Thoracic aorta (tissue), 2 donors: ENCODE measurements around the gene BLOC1S4. TPM values are rescaled to one million over a fixed set of nuclear protein-coding genes. Genes with fewer than 3 reads are reported as not detected.

ENCODE experiments used
- ATAC-seq: fragments of 150-250 bp; one replicate; pipeline ENCODE4 v1.8.0; 2017; ENCODE audit warnings: low read depth; ENCODE audit not compliant: insufficient number of reproducible peaks, low FRiP score
- DNase-seq: peaks from one replicate; pipeline ENCODE4 v3.0.0-alpha.2; 2020; ENCODE audit warnings: low spot score
- H3K27ac ChIP-seq, 2 donors: fragments of 200-600 bp; sonication (generic); 1 replicate in 1 of 2; 2 replicates in 1 of 2; pipeline ENCODE4 v1.5.1; 2016; ENCODE audit warnings: mild to moderate bottlenecking in 2 of 2, moderate library complexity in 2 of 2
- H3K27me3 ChIP-seq: fragments of 200-600 bp; sonication (generic); replicated peaks from 2 replicates; pipeline ENCODE4 v1.6.0; 2016; ENCODE audit warnings: mild to moderate bottlenecking; ENCODE audit not compliant: insufficient read depth
- H3K36me3 ChIP-seq: fragments of 200-600 bp; sonication (generic); one replicate; pipeline ENCODE4 v1.5.1; 2016
- H3K4me1 ChIP-seq, 2 donors: fragments of 200-600 bp; sonication (generic); 1 replicate in 1 of 2; 2 replicates in 1 of 2; pipeline versions ENCODE4 v1.5.1 to v1.6.0; 2016; ENCODE audit warnings: low read depth in 2 of 2, mild to moderate bottlenecking in 1 of 2; ENCODE audit not compliant: control insufficient read depth in 1 of 2
- H3K4me3 ChIP-seq: fragments of 200-600 bp; sonication (generic); 2 replicates; pipeline ENCODE4 v1.5.1; 2016; ENCODE audit warnings: mild to moderate bottlenecking
- H3K9me3 ChIP-seq: fragments of 200-600 bp; sonication (generic); 2 replicates; pipeline ENCODE4 v1.5.1; 2016
- CTCF ChIP-seq: fragments of 200-600 bp; sonication (generic); IDR thresholded peaks from one replicate; pipeline ENCODE4 v1.5.1; 2019; ENCODE audit warnings: antibody characterized with exemption
- total RNA-seq, 2 donors: library from RNA; depleted of rRNA; stranded (reverse); fragments of >200 nt; gene quantifications; one replicate each; pipeline versions ENCODE4 v1.1.0 to v1.2.3, GENCODE V29; 2016

The BLOC1S4 gene
- total RNA-seq, 2 donors from 2014 or later, result 18.1 to 27.4 TPM

DNA sequence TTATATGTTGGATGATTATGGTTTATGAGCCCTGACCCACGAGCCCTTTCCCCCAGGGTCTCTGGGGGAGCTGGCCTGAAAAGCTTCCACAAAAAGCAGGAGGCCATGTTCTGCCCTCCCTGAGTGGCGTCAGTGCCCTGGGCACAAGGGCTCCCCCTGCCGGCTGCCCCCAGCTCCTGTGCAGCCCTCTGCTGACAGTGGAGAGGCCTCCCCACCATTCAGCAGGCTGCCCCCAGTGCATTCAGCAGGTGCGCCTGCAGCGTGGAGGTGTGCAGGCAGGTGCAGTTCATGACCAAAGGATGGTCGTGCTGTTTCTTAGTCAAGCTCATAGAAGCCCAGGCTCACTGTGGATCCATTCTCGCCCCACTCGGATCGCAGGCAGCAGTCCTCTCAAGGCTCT is 34.8 kb upstream of the BLOC1S4 start:
- ATAC-seq, result no peak
- no peak overlapping the region for H3K4me3 ChIP-seq
- no peak for TF ChIP-seq CTCF
- H3K27me3 ChIP-seq, result no peaks in the 10 kb centered on the region
- DNase-seq, result no peak
- H3K27ac ChIP-seq, result no peak overlapping the region
- H3K36me3 ChIP-seq, result no peaks in the 10 kb centered on the region
- H3K9me3 ChIP-seq, result no peaks in the 10 kb centered on the region
- peaks cover 6 to 11% of the 10 kb centered on the region in 2 donors for H3K4me1 ChIP-seq

- DNase-seq (no peak), ATAC-seq (no peak)
- Histone ChIP-seq H3K4me3 (no peak overlapping the region), H3K36me3 (no peaks in the 10 kb centered on the region), H3K27ac (no peak overlapping the region), H3K9me3 (no peaks in the 10 kb centered on the region), H3K4me1 (no peaks in the 10 kb centered on the region), H3K27me3 (no peaks in the 10 kb centered on the region)
- no peak for TF ChIP-seq CTCF
Observed at GRCh38 chr4:6682862-6683590, 32.9 kb upstream of the BLOC1S4 start.

- no peak for DNase-seq
- H3K4me1 ChIP-seq, result no peaks in the 10 kb centered on the region
- no peaks in the 10 kb centered on the region for H3K36me3 ChIP-seq
- TF ChIP-seq CTCF, result no peak
- no peak for ATAC-seq
- no peaks in the 10 kb centered on the region for H3K9me3 ChIP-seq
- no peak overlapping the region for H3K4me3 ChIP-seq
- H3K27ac ChIP-seq, result no peak overlapping the region
- H3K27me3 ChIP-seq, result no peaks in the 10 kb centered on the region
Observed at GRCh38 chr4:6684656-6685055, 31.3 kb upstream of the BLOC1S4 start.

DNA sequence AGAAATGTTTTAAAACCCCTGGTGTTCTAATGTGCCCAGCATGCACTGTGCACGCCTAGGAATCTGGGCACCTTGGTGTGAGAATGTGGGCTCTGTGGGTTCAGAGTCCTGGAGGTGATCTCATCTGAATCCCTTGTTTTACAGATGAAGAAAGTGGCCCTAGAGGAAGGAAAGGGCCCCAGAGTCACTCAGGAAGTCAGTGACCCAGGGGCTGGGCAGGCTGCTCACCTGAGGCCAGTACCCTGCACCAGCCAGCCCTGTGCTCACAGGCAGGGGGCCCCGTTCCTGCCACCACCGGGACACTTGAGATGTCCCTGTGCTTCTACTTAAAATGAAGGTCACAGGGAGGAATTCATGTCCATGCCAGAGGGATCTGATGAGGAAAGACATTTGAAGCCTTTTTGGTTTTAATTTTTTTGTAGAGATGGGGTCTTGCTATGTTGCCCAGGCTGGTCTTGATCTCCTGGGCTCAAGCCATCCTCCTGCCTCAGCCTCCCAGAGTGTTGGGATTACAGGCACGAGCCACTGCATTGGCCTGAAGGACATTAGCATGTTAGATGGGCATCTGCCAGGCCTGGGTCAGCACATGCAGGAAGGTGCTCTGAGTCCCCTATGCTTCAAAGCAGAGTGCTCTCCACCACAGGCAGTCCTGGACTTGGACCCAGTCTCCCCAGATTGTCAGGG is 29.7 kb upstream of the BLOC1S4 start:
- no peaks in the 10 kb centered on the region for H3K9me3 ChIP-seq
- no peaks in the 10 kb centered on the region for H3K27me3 ChIP-seq
- no peak overlapping the region for H3K4me3 ChIP-seq
- DNase-seq (no peak), ATAC-seq (no peak)
- H3K27ac ChIP-seq, result no peak overlapping the region
- H3K36me3 ChIP-seq, result no peaks in the 10 kb centered on the region
- no peaks in the 10 kb centered on the region for H3K4me1 ChIP-seq
- TF ChIP-seq CTCF, result no peak

DNA sequence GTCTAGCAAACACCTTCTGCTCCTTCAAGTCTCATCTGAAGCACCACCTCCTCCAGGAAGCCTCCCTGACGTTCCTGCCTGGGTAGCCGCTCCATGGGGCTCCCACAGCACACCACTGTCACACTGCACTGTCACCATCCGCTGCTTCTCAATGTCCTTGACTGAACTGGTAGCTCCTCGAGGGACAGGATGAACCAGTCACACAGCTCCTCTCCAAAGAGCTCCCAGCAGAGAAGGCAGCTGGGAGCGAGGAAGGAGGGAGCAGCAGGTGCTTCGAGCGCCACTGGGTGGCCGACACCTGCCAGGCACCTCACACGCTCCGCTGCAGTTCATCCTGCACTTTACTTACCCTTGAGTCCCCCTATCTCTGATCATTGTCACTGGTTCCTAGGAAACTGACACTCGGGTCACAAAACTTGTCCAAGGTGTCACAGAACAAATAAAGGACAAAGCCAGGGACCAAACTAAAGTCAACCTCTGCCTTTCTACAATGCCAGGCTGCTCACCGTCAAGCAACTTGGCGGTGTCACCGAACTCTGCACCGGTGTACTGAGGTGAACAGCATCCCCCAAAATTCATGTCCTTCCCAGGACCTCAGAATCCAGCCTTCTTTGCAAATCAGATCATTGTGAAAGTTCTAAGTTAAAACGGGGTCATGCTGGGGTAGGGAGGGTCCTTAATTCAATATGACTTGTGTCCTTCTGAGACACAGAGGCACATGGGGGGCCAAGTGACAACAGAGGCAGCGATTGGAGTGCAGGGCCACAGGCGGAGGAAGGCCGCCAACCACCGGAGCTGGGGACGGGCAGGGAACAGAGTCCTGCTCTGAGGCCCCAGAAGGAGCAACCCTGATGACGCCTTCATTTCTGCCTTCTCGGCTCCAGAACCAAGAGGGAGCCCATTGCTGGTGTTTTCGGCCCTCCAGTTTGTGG is 27.8 kb upstream of the BLOC1S4 start:
- no peak for TF ChIP-seq CTCF
- DNase-seq (no peak), ATAC-seq (no peak)
- no peaks in the 10 kb centered on the region for H3K27me3 ChIP-seq
- H3K4me3 ChIP-seq, result no peak overlapping the region
- H3K36me3 ChIP-seq, result no peaks in the 10 kb centered on the region
- no peaks in the 10 kb centered on the region for H3K9me3 ChIP-seq
- H3K27ac ChIP-seq, result no peak overlapping the region
- no peaks in the 10 kb centered on the region for H3K4me1 ChIP-seq
